Germinal center (tissue), 1 donor: ENCODE data around the gene DNAJC18.
"Not testable (repeated sequence)": the region's sequence is repeated elsewhere in the genome, so short reads cannot be mapped to it uniquely, and the experiment has no call there.

Source experiments
- DNase-seq: peaks from one replicate; pipeline ENCODE4 v3.0.0; 2012; ENCODE audit warnings: mixed read lengths, low spot score

Gene DNAJC18

GRCh38 chr5:139439013-139439903 is at the start of gene DNAJC18:
Gene DNAJC18, minus strand, starts transcription at chr5:139439525. Its CDS starts 80 bp downstream, at chr5:139439445.
- peak; percentile 96 for DNase-seq

- no peak for DNase-seq
Measured at GRCh38 chr5:139488260-139488659, 48.9 kb upstream of the DNAJC18 start.

DNA sequence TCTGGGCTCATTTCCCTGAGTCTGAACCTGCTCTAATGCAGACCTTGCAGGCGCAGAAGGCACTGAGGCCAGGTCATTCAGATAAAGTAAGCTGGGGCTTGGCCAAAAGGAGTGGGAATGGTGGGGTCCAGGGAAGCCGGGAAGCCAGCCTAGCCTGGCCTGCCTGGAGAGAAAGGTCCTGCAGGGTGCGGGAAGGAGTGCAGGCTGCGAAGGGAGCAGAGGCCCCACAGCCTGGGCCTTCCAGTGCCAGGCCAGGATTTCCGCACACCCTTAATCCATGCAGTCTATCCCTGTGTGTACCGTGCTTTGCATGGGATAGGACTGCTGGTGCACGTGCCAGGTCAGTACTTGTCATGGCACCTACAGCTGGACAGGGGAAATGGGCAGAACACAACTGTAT is 46.9 kb upstream of the DNAJC18 start:
- no peak for DNase-seq

DNA sequence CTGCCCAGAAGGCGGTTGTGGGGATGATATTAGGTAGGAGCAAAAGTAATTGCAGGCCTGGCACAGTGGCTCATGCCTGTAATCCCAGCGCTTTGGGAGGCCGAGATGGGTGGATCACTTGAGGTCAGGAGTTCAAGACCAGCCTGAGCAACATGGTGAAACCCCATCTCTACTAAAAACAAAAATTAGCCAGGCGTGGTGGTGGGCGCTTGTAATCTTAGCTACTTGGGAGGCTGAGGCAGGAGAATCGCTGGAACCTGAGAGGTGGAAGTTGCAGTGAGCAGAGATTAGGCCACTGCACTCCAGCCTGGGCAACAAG is 43.5 kb upstream of the DNAJC18 start:
- not testable (repeated sequence) for DNase-seq

- DNase-seq: no peak
Measured at GRCh38 chr5:139482050-139482889, 42.9 kb upstream of the DNAJC18 start, which contains the start of gene STING1. Gene STING1, minus strand, starts transcription at chr5:139482758. Its CDS starts 1,054 bp downstream, at chr5:139481704.

- no peak for DNase-seq
Measured at GRCh38 chr5:139481580-139482049, 42.3 kb upstream of the DNAJC18 start.

- DNase-seq: no peak
Measured at GRCh38 chr5:139481122-139481533, 41.8 kb upstream of the DNAJC18 start.

DNA sequence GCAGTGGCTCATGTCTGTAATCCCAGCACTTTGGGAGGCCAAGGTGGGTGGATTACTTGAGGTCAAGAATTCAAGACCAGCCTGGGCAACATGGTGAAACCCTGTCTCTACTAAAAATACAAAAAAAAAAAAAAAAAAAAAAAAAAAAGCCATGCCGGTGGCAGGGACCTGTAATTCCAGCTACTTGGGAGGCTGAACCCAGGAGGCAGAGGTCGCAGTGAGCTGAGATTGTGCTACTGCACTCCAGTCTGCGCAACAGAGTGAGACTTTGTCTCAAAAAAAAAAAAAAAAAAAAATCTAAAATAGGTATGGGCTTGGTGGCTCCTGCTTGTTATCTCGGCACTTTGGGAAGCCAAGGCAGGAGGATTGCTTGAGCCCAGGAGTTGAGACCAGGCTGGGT is 40.4 kb upstream of the DNAJC18 start:
- DNase-seq: not testable (repeated sequence)

GRCh38 chr5:139478657-139479423 is 39.5 kb upstream of the DNAJC18 start:
- DNase-seq: not testable (repeated sequence)

DNA sequence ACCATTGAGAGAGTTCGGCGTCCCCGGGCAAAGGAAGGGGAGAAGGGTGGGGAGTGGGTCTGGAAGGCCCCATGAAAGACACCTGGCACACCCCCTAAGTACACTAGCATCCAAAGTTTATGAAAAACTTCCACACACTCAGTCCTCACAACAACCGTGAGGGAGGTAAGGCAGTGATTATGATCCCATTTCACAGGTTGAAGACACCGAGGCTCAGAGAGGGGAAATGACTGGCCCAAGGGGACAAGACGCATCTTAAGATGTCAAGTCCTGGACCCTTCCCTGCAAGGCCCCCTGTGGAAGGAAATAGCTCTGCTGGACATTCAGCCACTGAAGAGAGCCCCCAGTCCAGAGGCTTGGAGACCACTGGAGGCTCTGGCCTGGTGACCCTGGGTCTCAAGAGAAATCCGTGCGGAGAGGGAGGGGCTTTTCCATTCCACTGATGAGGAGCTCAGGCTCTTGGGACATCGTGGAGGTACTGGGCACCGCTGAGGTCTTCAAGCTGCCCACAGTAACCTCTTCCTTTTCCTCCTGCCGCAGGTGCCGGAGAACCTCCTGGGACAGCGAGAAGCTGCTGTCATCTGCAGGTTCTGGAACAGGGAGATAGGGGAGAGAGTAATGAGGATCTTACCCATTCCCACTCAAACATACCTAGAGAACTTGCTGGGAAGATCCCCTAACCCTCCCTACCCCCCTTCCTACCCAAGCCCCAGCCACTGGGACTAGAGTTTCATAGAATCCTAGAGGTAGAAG is 36.7 kb upstream of the DNAJC18 start:
- DNase-seq: no peak

GRCh38 chr5:139474890-139475791 is 35.8 kb upstream of the DNAJC18 start:
- no peak for DNase-seq

- DNase-seq: no peak
Measured at GRCh38 chr5:139473565-139473964, 34.2 kb upstream of the DNAJC18 start.

- no peak for DNase-seq
Measured at GRCh38 chr5:139473105-139473504, 33.8 kb upstream of the DNAJC18 start.

DNA sequence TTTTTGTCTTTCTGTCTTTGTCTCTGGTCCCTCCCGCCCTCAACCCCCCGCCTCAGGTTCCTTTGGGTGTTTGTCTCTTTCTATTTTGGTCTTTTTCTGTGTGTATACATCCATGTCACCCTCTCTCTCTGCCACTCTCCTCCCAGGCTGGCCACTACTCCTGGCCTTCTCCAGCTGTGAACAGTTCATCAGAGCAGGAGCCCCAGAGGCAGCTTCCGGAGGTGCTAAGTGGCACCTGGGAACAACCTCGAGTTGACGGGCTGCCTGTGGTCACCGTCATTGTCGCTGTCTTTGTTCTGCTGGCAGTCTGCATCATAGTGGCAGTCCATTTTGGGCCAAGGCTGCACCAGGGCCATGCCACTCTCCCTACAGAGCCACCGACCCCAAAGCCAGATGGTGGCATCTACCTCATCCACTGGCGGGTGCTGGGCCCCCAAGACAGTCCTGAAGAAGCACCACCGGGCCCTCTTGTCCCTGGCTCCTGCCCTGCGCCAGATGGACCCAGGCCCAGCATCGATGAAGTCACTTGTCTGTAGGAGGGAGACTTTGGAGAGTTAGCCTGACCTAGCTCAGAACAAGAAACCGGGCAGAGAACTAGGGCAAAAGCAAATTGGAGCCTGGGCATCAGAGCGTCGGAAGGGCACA is 33.2 kb upstream of the DNAJC18 start:
- no peak for DNase-seq

DNA sequence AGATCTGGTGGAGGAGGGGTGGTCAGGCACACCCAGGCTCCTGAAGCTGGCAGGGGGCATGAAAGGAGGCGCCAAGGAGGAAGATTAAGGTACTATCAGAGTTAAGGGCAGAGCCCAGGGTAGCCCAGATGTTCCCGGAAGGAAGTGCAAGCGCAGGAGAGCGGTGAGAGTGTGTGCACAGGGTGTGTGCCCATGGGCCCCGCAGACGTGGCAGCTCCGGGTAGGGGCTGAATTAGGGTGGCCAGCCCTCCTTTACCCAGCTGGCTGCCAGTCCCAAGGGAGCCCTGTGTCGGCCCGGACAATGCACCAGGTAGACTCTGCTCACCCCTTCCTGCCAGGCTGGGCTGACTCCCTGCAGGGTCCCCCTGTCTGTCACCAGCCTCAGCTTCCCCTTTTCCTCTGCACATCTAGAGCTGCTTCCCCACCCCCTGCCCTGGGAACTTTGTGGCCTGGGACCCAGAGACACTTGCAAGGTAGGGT is 31.5 kb upstream of the DNAJC18 start, which contains the start of gene SMIM33:
Gene SMIM33 (plus strand): TSS at position 184 of the 480 bp plus-strand sequence. CDS start 118 bp downstream, at position 302.
- no peak for DNase-seq

- no peak for DNase-seq
Measured at GRCh38 chr5:139468421-139468931, 29.2 kb upstream of the DNAJC18 start.

GRCh38 chr5:139462586-139463276 is 23.4 kb upstream of the DNAJC18 start, which contains the start of gene ECSCR:
Gene ECSCR, minus strand, starts transcription at chr5:139462743. Its CDS starts 73 bp downstream, at chr5:139462670.
- no peak for DNase-seq

DNA sequence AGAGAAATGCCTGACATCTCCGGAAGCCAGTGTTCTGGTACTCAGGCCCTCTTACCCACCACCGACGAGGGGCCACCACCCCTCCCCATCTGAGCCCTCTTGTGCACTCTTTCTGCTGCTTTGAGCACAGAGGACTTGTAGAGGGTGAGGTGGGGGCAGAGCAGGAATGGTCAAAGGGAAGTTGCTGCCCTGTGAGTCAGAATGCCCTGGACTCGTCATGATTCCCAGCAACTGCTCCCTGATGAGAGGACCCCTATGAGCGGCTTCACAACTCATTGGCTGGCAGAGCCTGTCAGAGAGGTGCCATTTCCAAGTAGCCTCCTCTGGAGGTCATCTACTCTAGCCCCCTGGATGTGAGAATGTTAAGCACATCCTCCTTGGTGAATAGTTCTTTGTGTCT is 22.4 kb upstream of the DNAJC18 start:
- DNase-seq: no peak
